K562 (cell line): ENCODE data around the gene SUFU. TPM values are rescaled to one million over a fixed set of nuclear protein-coding genes. Genes with fewer than 3 reads are reported as not detected.
A peak's percentile ranks its signal among the peaks of the same experiment; 100 is the strongest.

Experiments used
- ATF3 ChIP-seq, 2 experiments: fragments of 450-650 bp in 1 of 2; sonication (generic) in 1 of 2; formaldehyde crosslinking in 1 of 2; IDR thresholded peaks in 1 of 2; conservative IDR thresholded peaks in 1 of 2; 2 replicates each; pipeline versions ENCODE4 v1.6.1 to v1.8.1; 2016 to 2023; ENCODE audit warnings: mild to moderate bottlenecking in 2 of 2, moderate library complexity in 2 of 2, inconsistent platforms in 1 of 2, missing genetic modification reagents in 1 of 2
- CREB1 ChIP-seq, 2 experiments: sonication (generic) in 1 of 2; formaldehyde crosslinking in 1 of 2; IDR thresholded peaks; 2 replicates each; pipeline versions ENCODE4 v1.6.1 to v1.8.0; 2012 to 2022; ENCODE audit warnings: inconsistent platforms in 1 of 2, mild to moderate bottlenecking in 1 of 2, missing genetic modification reagents in 1 of 2, moderate library complexity in 1 of 2
- FOXJ3 ChIP-seq: sonication (generic); formaldehyde crosslinking; IDR thresholded peaks from 2 replicates; pipeline ENCODE4 v1.4.0; 2020; ENCODE audit warnings: mild to moderate bottlenecking, missing genetic modification reagents
- FOXO4 ChIP-seq: fragments of 450-650 bp; formaldehyde crosslinking; IDR thresholded peaks from 2 replicates; pipeline ENCODE4 v1.4.0; 2020; ENCODE audit warnings: mild to moderate bottlenecking, moderate library complexity
- GABPA ChIP-seq: fragments of 200-800 bp; sonication (Bioruptor generic); conservative IDR thresholded peaks from 2 replicates; pipeline ENCODE4 v1.6.1; 2016; ENCODE audit warnings: low read depth, missing genetic modification characterization, missing compliant biosample characterization
- GTF2F1 ChIP-seq: IDR thresholded peaks from 2 replicates; pipeline ENCODE4 v1.6.1; 2011; ENCODE audit warnings: low read depth, low read length, improper control_type of control experiment
- HIVEP1 ChIP-seq: fragments of 250-450 bp; sonication (Bioruptor Pico); IDR thresholded peaks from 2 replicates; pipeline ENCODE4 v1.4.0; 2020; ENCODE audit warnings: mild to moderate bottlenecking
- LARP7 ChIP-seq: fragments of 450-650 bp; IDR thresholded peaks from 2 replicates; pipeline ENCODE4 v1.6.1; 2016
- MIER1 ChIP-seq: fragments of 450-650 bp; IDR thresholded peaks from 2 replicates; pipeline ENCODE4 v1.6.1; 2016; ENCODE audit warnings: antibody characterized with exemption, mild to moderate bottlenecking, low read depth
- REST ChIP-seq, 2 experiments: fragments of 450-650 bp; formaldehyde crosslinking in 1 of 2; IDR thresholded peaks; 2 replicates each; pipeline versions ENCODE4 v1.4.0 to v1.6.1; 2014 to 2020; ENCODE audit warnings: mild to moderate bottlenecking in 2 of 2, borderline replicate concordance in 1 of 2, low read depth in 1 of 2
- SMAD4 ChIP-seq: fragments of 250-450 bp; sonication (Bioruptor Pico); conservative IDR thresholded peaks from 2 replicates; pipeline ENCODE4 v1.8.0; 2021; ENCODE audit warnings: inconsistent platforms, mild to moderate bottlenecking, moderate library complexity
- VEZF1 ChIP-seq: fragments of 200-800 bp; sonication (Bioruptor generic); IDR thresholded peaks from 2 replicates; pipeline ENCODE4 v1.6.1; 2017; ENCODE audit warnings: missing genetic modification characterization, missing compliant biosample characterization
- ZNF239 ChIP-seq: fragments of 250-450 bp; sonication (Bioruptor Pico); IDR thresholded peaks from 2 replicates; pipeline ENCODE4 v1.4.0; 2020; ENCODE audit warnings: mild to moderate bottlenecking
- ZNF384 ChIP-seq: IDR thresholded peaks from 2 replicates; pipeline ENCODE4 v1.6.1; 2012; ENCODE audit warnings: low read depth, low read length, improper control_type of control experiment
- ZNF583 ChIP-seq: fragments of 250-450 bp; sonication (Bioruptor Pico); IDR thresholded peaks from 2 replicates; pipeline ENCODE4 v1.4.0; 2020
- polyA plus RNA-seq, 8 experiments: library from polyadenylated mRNA; depleted of rRNA in 4 of 8; stranded (reverse) in 5 of 8; unstranded in 3 of 8; fragments of >200 nt; fragmentation: Nextera tagmentation in 2 of 8; fragmentation: Illumina TruSeq in 1 of 8; extraction: Ambion mirVana in 2 of 8; extraction: Trizol in 1 of 8; gene quantifications; 2 replicates each; pipeline versions ENCODE4 v1.2.1 to v1.2.3, GENCODE V29; 2011 to 2014; ENCODE audit warnings: inconsistent platforms in 1 of 8, missing spikeins in 1 of 8
- total RNA-seq, 7 experiments: library from RNA; depleted of rRNA in 6 of 7; stranded (reverse); fragments of >200 nt in 6 of 7; fragmentation: Illumina TruSeq in 2 of 7; extraction: Trizol in 2 of 7; gene quantifications; 2 replicates each; pipeline versions ENCODE4 v1.2.1 to v1.2.3, GENCODE V29; 2011 to 2021; ENCODE audit warnings: low replicate concordance in 1 of 7

Gene SUFU
- total and polyA plus RNA-seq, 9 of the 15 experiments (the other 6 are each of a cell fraction or from before 2014, with no cell fraction given): 0.59 to 6.3 (median 0.82) TPM

- TF ChIP-seq VEZF1 (CRISPR knock-in tag) (no peak), GABPA (tag) (no peak), CREB1 (IDR thresholded peaks at IDR 0.05) (peak; percentile 28; the same call in 1 of the 2 replicates), CREB1 (CRISPR knock-in tag; IDR thresholded peaks at IDR 0.05) (peak; percentile 79), ZNF384 (no peak), ZNF583 (no peak), FOXO4 (no peak), REST (IDR thresholded peaks at IDR 0.05; ENCODE audit: borderline replicate concordance) (0 out of 2 replicates have a peak, but pooled peaks have one; percentile 21), REST (CRISPR knock-in tag; IDR thresholded peaks at IDR 0.05; ENCODE audit: low read depth) (no peak), MIER1 (no peak), LARP7 (no peak), SMAD4 (0 out of 2 replicates have a peak, but pooled peaks have one; percentile 12), FOXJ3 (CRISPR knock-in tag) (no peak), GTF2F1 (no peak), ATF3 (IDR thresholded peaks at IDR 0.05) (no peak), ATF3 (CRISPR knock-in tag; conservative IDR thresholded peaks at IDR 0.05) (no peak), HIVEP1 (no peak), ZNF239 (CRISPR knock-in tag) (no peak)
Observed at GRCh38 chr10:102644646-102645387, 141.0 kb downstream of the SUFU start (continued).
